B cell (primary cell): ENCODE results near the gene DNAH2. TPM values are rescaled to one million over a fixed set of nuclear protein-coding genes. Genes with fewer than 3 reads are reported as not detected.
A peak's percentile ranks its signal among the peaks of the same experiment; 100 is the strongest.

Experiments used
- ATAC-seq: fragments of 200-7000 bp; cut with Tn5 transposase; one replicate; pipeline ENCODE4 v1.10.0; 2021; ENCODE audit warnings: low read depth, mild to moderate bottlenecking, moderate number of reproducible peaks, moderate library complexity
- CTCF ChIA-PET: fragments of 350-600 bp; sonication (Branson Sonifier 250); formaldehyde crosslinking; loops from one replicate; lab custom pipeline; 2021; ENCODE audit warnings: antibody characterized with exemption, inconsistent platforms; lab: Charles Lee
- POLR2A ChIA-PET: fragments of 350-600 bp; sonication (Branson Sonifier 250); formaldehyde crosslinking; loops from one replicate; lab custom pipeline; 2021; ENCODE audit warnings: antibody characterized with exemption; lab: Charles Lee
- DNase-seq: peaks from one replicate; pipeline ENCODE4 v3.0.0; 2013
- H2AFZ ChIP-seq: 2 replicates; pipeline ENCODE4 v1.6.1; 2012; ENCODE audit warnings: mild to moderate bottlenecking, low read depth, low read length; ENCODE audit not compliant: insufficient read depth, poor library complexity, severe bottlenecking
- H3K27ac ChIP-seq, 2 donors: 1 replicate in 1 of 2; 2 replicates in 1 of 2; pipeline ENCODE4 v1.5.1; 2012 to 2013; ENCODE audit warnings: low read length in 2 of 2, mild to moderate bottlenecking in 2 of 2, moderate library complexity in 1 of 2
- H3K27me3 ChIP-seq, 4 experiments: fragments of 200-600 bp in 1 of 4; sonication (generic) in 1 of 4; replicated peaks in 1 of 4; 1 replicate in 2 of 4; 2 replicates in 2 of 4; pipeline versions ENCODE4 v1.6.1 to v1.7.0; 2013 to 2016; ENCODE audit warnings: low read length in 3 of 4, mild to moderate bottlenecking in 2 of 4, mixed read lengths in 1 of 4, moderate library complexity in 1 of 4; ENCODE audit not compliant: insufficient read depth in 4 of 4, control insufficient read depth in 3 of 4; ENCODE audit errors: control extremely low read depth in 1 of 4
- H3K36me3 ChIP-seq, 2 experiments: replicated peaks in 1 of 2; 1 replicate in 1 of 2; 2 replicates in 1 of 2; pipeline versions ENCODE4 v1.6.1 to v1.7.1; 2013; ENCODE audit warnings: low read length in 1 of 2; ENCODE audit not compliant: insufficient read depth in 2 of 2, control insufficient read depth in 1 of 2; ENCODE audit errors: control extremely low read depth in 1 of 2, extremely low read depth in 1 of 2
- H3K4me1 ChIP-seq, 2 donors: fragments of 200-600 bp in 1 of 2; sonication (generic) in 1 of 2; 1 replicate in 1 of 2; 2 replicates in 1 of 2; pipeline versions ENCODE4 v1.5.1 to v1.6.1; 2013 to 2017; ENCODE audit warnings: low read length in 2 of 2; ENCODE audit not compliant: control insufficient read depth in 2 of 2, insufficient read depth in 2 of 2
- H3K4me2 ChIP-seq: replicated peaks from 2 replicates; pipeline ENCODE3; 2012; ENCODE audit warnings: mild to moderate bottlenecking, low read depth, low read length; ENCODE audit not compliant: poor library complexity, severe bottlenecking
- H3K4me3 ChIP-seq, 5 experiments: fragments of 200-600 bp in 1 of 5; sonication (generic) in 1 of 5; 1 replicate in 3 of 5; 2 replicates in 2 of 5; pipeline versions ENCODE4 v1.5.1 to v1.7.0; 2011 to 2016; ENCODE audit warnings: low read length in 4 of 5, mild to moderate bottlenecking in 4 of 5, low read depth in 2 of 5, control low read depth in 1 of 5, moderate library complexity in 1 of 5; ENCODE audit not compliant: insufficient read depth in 1 of 5; ENCODE audit errors: control extremely low read depth in 1 of 5, extremely low read depth in 1 of 5
- H3K79me2 ChIP-seq: fragments of 200-600 bp; sonication (generic); one replicate; pipeline ENCODE4 v1.6.0; 2016; ENCODE audit warnings: low read length; ENCODE audit not compliant: control insufficient read depth, insufficient read depth
- H3K9ac ChIP-seq: fragments of 200-600 bp; sonication (generic); 2 replicates; pipeline ENCODE4 v1.6.1; 2017; ENCODE audit warnings: mild to moderate bottlenecking, low read length, moderate library complexity
- H3K9me3 ChIP-seq, 3 donors: one replicate each; pipeline versions ENCODE4 v1.6.1 to v1.7.1; 2013; ENCODE audit warnings: low read length in 2 of 3; ENCODE audit not compliant: control insufficient read depth in 2 of 3, insufficient read depth in 1 of 3; ENCODE audit errors: control extremely low read depth in 1 of 3
- H4K20me1 ChIP-seq: 2 replicates; pipeline ENCODE4 v1.6.0; 2012; ENCODE audit warnings: mild to moderate bottlenecking, low read length; ENCODE audit not compliant: insufficient read depth, control insufficient read depth, poor library complexity, severe bottlenecking
- H3K27ac Mint-ChIP-seq: one replicate; pipeline ENCODE4 v1.8.0; 2021; ENCODE audit warnings: mixed read lengths
- H3K27me3 Mint-ChIP-seq: one replicate; pipeline ENCODE4 v1.8.0; 2021; ENCODE audit warnings: mixed read lengths
- H3K4me1 Mint-ChIP-seq: one replicate; pipeline ENCODE4 v1.8.0; 2021; ENCODE audit warnings: mixed read lengths
- H3K4me3 Mint-ChIP-seq: one replicate; pipeline ENCODE4 v1.8.0; 2021; ENCODE audit warnings: mixed read lengths
- H3K9me3 Mint-ChIP-seq: one replicate; pipeline ENCODE4 v1.8.0; 2022; ENCODE audit warnings: mixed read lengths; ENCODE audit not compliant: insufficient read depth
- CTCF ChIP-seq: fragments of 200-600 bp; IDR thresholded peaks from one replicate; pipeline ENCODE4 v1.8.0; 2022; ENCODE audit warnings: antibody characterized with exemption, mild to moderate bottlenecking
- EZH2 ChIP-seq: IDR thresholded peaks from 2 replicates; pipeline ENCODE4 v1.6.1; 2012; ENCODE audit warnings: borderline replicate concordance, low read depth, mild to moderate bottlenecking, moderate library complexity, low read length; ENCODE audit not compliant: insufficient read depth, poor library complexity, severe bottlenecking
- WGBS: methylation state at CpG from one replicate; pipeline ENCODE4 v1.1.5; 2013; ENCODE audit warnings: missing lambda C conversion rate; ENCODE audit not compliant: insufficient coverage; 5-methylcytosine and 5-hydroxymethylcytosine counted together
- intact Hi-C: fragments of 100-400 bp; cut with micrococcal nuclease; formaldehyde crosslinking; loops from one replicate; pipeline ENCODE4 v1.10.0; 2022
- polyA plus RNA-seq: library from polyadenylated mRNA; depleted of rRNA; stranded (reverse); fragments of >200 nt; gene quantifications from 2 replicates; pipeline ENCODE4 v1.2.3, GENCODE V29; 2012
- total RNA-seq, 2 donors: library from RNA; stranded (reverse); fragments of 120-200 nt in 1 of 2; gene quantifications; 1 replicate in 1 of 2; 2 replicates in 1 of 2; pipeline versions ENCODE4 v1.2.3 to v1.2.4, GENCODE V29; 2013 to 2022

The DNAH2 gene
- total and polyA plus RNA-seq, 2 donors (not counting 1 experiment from before 2014, with no cell fraction given): 0.03 TPM; not detected in 1

GRCh38 chr17:7857713-7858521 is 140.4 kb downstream of the DNAH2 start, which contains the start of gene CYB5D1:
Gene CYB5D1 (plus strand): TSS chr17:7858003. CDS start chr17:7858135, 132 bp downstream.
- intact Hi-C loops: loop anchor here (1.0 to 5.0 kb wide), 9 partner anchors 14 to 606 kb away; partner anchors contain the start of genes CHD3, CNTROB, CTDNEP1 and ELP5
- no peaks in the 10 kb centered on the region for H3K9me3 ChIP-seq
- H3K27ac ChIP-seq: peak within 1 kb of the TSS; percentile 85 to 90
- peaks cover 20 to 31% of the 10 kb centered on the region in 2 donors for H3K4me1 ChIP-seq
- peak within 1 kb of the TSS; percentile 57 to 92 (median 85) for H3K4me3 ChIP-seq
- H3K4me1 Mint-ChIP-seq: peaks cover 5% of the 10 kb centered on the region
- CTCF ChIA-PET: interaction anchor here (0.6 to 2.6 kb wide), 24 partner anchors 13 to 252 kb away, joined by 3 to 53 read pairs (median 4); partner anchors contain the start of genes CNTROB, KDM6B, TP53 and TRAPPC1
- H3K27ac Mint-ChIP-seq: peak within 1 kb of the TSS; percentile 66
- H3K4me3 Mint-ChIP-seq: no peak within 1 kb of the TSS
- peak within 1 kb of the TSS; percentile 83 for H3K4me2 ChIP-seq
- no peaks in the 10 kb centered on the region for H3K9me3 Mint-ChIP-seq
- TF ChIP-seq EZH2 (no peak), CTCF (no peak)
- H3K36me3 ChIP-seq: peaks cover 0 to 3% of the 10 kb centered on the region in 2 experiments
- POLR2A ChIA-PET: interaction anchor here (0.9 to 1.7 kb wide), 11 partner anchors 13 to 390 kb away, joined by 3 to 21 read pairs (median 5); partner anchors contain the start of genes CNTROB, CTC1, KDM6B and RNF227
- H3K9ac ChIP-seq: peak within 1 kb of the TSS; percentile 82
- H3K79me2 ChIP-seq: peaks cover 9% of the 10 kb centered on the region
- no peaks in the 10 kb centered on the region for H3K27me3 ChIP-seq
- H3K27me3 Mint-ChIP-seq: no peaks in the 10 kb centered on the region
- peaks cover 12% of the 10 kb centered on the region for H4K20me1 ChIP-seq
- H2AFZ ChIP-seq: peak within 1 kb of the TSS; percentile 87
- peak; percentile 97 for DNase-seq
- WGBS: 11% methylated on average over 48 of the region's 48 CpGs
- peak; percentile 54 for ATAC-seq
